ENCODE measurements around the gene NINJ1.
A peak's percentile ranks its signal among the peaks of the same experiment; 100 is the strongest.

Gene NINJ1

GRCh38 chr9:93141771-93142483, 7.9 kb upstream of the NINJ1 start:
- no peak overlapping the region for H3K27ac ChIP-seq (ENCODE audit: low read length)
- H3K36me3 ChIP-seq (ENCODE audit: control insufficient read depth in 2 of 2, insufficient read depth in 2 of 2, low read length in 2 of 2), result no peaks in the 10 kb centered on the region

GRCh38 chr9:93139365-93140182, 5.5 kb upstream of the NINJ1 start:
- Histone ChIP-seq H3K9ac (ENCODE audit: low read length in 2 of 2) (no peak overlapping the region), H3K27ac (ENCODE audit: low read length) (no peak overlapping the region), H3K4me3 (ENCODE audit: low read length in 2 of 2) (no peak overlapping the region), H3K4me1 (ENCODE audit: control insufficient read depth, insufficient read depth, low read length) (peaks cover 25% of the 10 kb centered on the region), H3K36me3 (ENCODE audit: control insufficient read depth in 2 of 2, insufficient read depth in 2 of 2, low read length in 2 of 2) (no peaks in the 10 kb centered on the region), H3K27me3 (ENCODE audit: control insufficient read depth in 1 of 2, insufficient read depth in 2 of 2, low read length in 2 of 2) (no peaks in the 10 kb centered on the region), H3K9me3 (ENCODE audit: control insufficient read depth in 2 of 2, low read length in 2 of 2) (no peaks in the 10 kb centered on the region)

More at GRCh38 chr9:93141771-93142483, 7.9 kb upstream of the NINJ1 start:
- Histone ChIP-seq H3K4me3 (ENCODE audit: low read length in 2 of 2) (no peak overlapping the region), H3K9ac (ENCODE audit: low read length in 2 of 2) (no peak overlapping the region), H3K4me1 (ENCODE audit: control insufficient read depth, insufficient read depth, low read length) (peaks cover 11% of the 10 kb centered on the region), H3K9me3 (ENCODE audit: control insufficient read depth in 2 of 2, low read length in 2 of 2) (no peaks in the 10 kb centered on the region), H3K27me3 (ENCODE audit: control insufficient read depth in 1 of 2, insufficient read depth in 2 of 2, low read length in 2 of 2) (no peaks in the 10 kb centered on the region)

GRCh38 chr9:93138171-93138764, 4.2 kb upstream of the NINJ1 start:
- no peak overlapping the region for H3K9ac ChIP-seq (ENCODE audit: low read length in 2 of 2)
- H3K27me3 ChIP-seq (ENCODE audit: control insufficient read depth in 1 of 2, insufficient read depth in 2 of 2, low read length in 2 of 2), result no peaks in the 10 kb centered on the region
- no peak overlapping the region for H3K27ac ChIP-seq (ENCODE audit: low read length)
- peaks cover 23% of the 10 kb centered on the region for H3K4me1 ChIP-seq (ENCODE audit: control insufficient read depth, insufficient read depth, low read length)
- no peak overlapping the region for H3K4me3 ChIP-seq (ENCODE audit: low read length in 2 of 2)
- H3K9me3 ChIP-seq (ENCODE audit: control insufficient read depth in 2 of 2, low read length in 2 of 2), result no peaks in the 10 kb centered on the region
- H3K36me3 ChIP-seq (ENCODE audit: control insufficient read depth in 2 of 2, insufficient read depth in 2 of 2, low read length in 2 of 2), result no peaks in the 10 kb centered on the region

GRCh38 chr9:93137362-93137761, 3.3 kb upstream of the NINJ1 start:
- no peak overlapping the region for H3K9ac ChIP-seq (ENCODE audit: low read length in 2 of 2)
- H3K27me3 ChIP-seq (ENCODE audit: control insufficient read depth in 1 of 2, insufficient read depth in 2 of 2, low read length in 2 of 2), result no peaks in the 10 kb centered on the region
- H3K4me3 ChIP-seq (ENCODE audit: low read length in 2 of 2), result no peak overlapping the region
- H3K27ac ChIP-seq (ENCODE audit: low read length), result no peak overlapping the region
- peaks cover 32% of the 10 kb centered on the region for H3K4me1 ChIP-seq (ENCODE audit: control insufficient read depth, insufficient read depth, low read length)
- no peaks in the 10 kb centered on the region for H3K36me3 ChIP-seq (ENCODE audit: control insufficient read depth in 2 of 2, insufficient read depth in 2 of 2, low read length in 2 of 2)
- no peaks in the 10 kb centered on the region for H3K9me3 ChIP-seq (ENCODE audit: control insufficient read depth in 2 of 2, low read length in 2 of 2)

GRCh38 chr9:93136011-93136440, 2.0 kb upstream of the NINJ1 start:
- Histone ChIP-seq H3K36me3 (ENCODE audit: control insufficient read depth in 2 of 2, insufficient read depth in 2 of 2, low read length in 2 of 2) (no peaks in the 10 kb centered on the region), H3K27me3 (ENCODE audit: control insufficient read depth in 1 of 2, insufficient read depth in 2 of 2, low read length in 2 of 2) (no peaks in the 10 kb centered on the region), H3K9me3 (ENCODE audit: control insufficient read depth in 2 of 2, low read length in 2 of 2) (no peaks in the 10 kb centered on the region), H3K4me3 (ENCODE audit: low read length in 2 of 2) (peak overlapping the region in 1 of 2 donors; percentile 47), H3K9ac (ENCODE audit: low read length in 2 of 2) (no peak overlapping the region), H3K27ac (ENCODE audit: low read length) (no peak overlapping the region), H3K4me1 (ENCODE audit: control insufficient read depth, insufficient read depth, low read length) (peaks cover 45% of the 10 kb centered on the region)

GRCh38 chr9:93134740-93135444, 841 bp upstream of the NINJ1 start:
- no peaks in the 10 kb centered on the region for H3K27me3 ChIP-seq (ENCODE audit: control insufficient read depth in 1 of 2, insufficient read depth in 2 of 2, low read length in 2 of 2)
- peak overlapping the region; percentile 78 to 89 for H3K9ac ChIP-seq (ENCODE audit: low read length in 2 of 2)
- no peaks in the 10 kb centered on the region for H3K9me3 ChIP-seq (ENCODE audit: control insufficient read depth in 2 of 2, low read length in 2 of 2)
- H3K36me3 ChIP-seq (ENCODE audit: control insufficient read depth in 2 of 2, insufficient read depth in 2 of 2, low read length in 2 of 2), result no peaks in the 10 kb centered on the region
- peaks cover 56% of the 10 kb centered on the region for H3K4me1 ChIP-seq (ENCODE audit: control insufficient read depth, insufficient read depth, low read length)
- peak overlapping the region; percentile 98 for H3K27ac ChIP-seq (ENCODE audit: low read length)
- peak overlapping the region; percentile 83 to 86 for H3K4me3 ChIP-seq (ENCODE audit: low read length in 2 of 2)

- Histone ChIP-seq H3K9ac (ENCODE audit: low read length in 2 of 2) (peak overlapping the region; percentile 78 to 91), H3K4me1 (ENCODE audit: control insufficient read depth, insufficient read depth, low read length) (peaks cover 69% of the 10 kb centered on the region), H3K27ac (ENCODE audit: low read length) (peak overlapping the region; percentile 98)
Measured at GRCh38 chr9:93133681-93134014, 403 bp downstream of the NINJ1 start.

GRCh38 chr9:93132946-93133680, 938 bp downstream of the NINJ1 start:
- H3K4me3 ChIP-seq (ENCODE audit: low read length in 2 of 2), result peak overlapping the region; percentile 57 to 86
- H3K36me3 ChIP-seq (ENCODE audit: control insufficient read depth in 2 of 2, insufficient read depth in 2 of 2, low read length in 2 of 2), result peaks cover 0 to 1% of the 10 kb centered on the region in 2 donors
- H3K9me3 ChIP-seq (ENCODE audit: control insufficient read depth in 2 of 2, low read length in 2 of 2), result no peaks in the 10 kb centered on the region
- peaks cover 74% of the 10 kb centered on the region for H3K4me1 ChIP-seq (ENCODE audit: control insufficient read depth, insufficient read depth, low read length)
- peak overlapping the region; percentile 78 to 91 for H3K9ac ChIP-seq (ENCODE audit: low read length in 2 of 2)
- H3K27me3 ChIP-seq (ENCODE audit: control insufficient read depth in 1 of 2, insufficient read depth in 2 of 2, low read length in 2 of 2), result no peaks in the 10 kb centered on the region
- H3K27ac ChIP-seq (ENCODE audit: low read length), result peak overlapping the region; percentile 98

More at GRCh38 chr9:93133681-93134014, 403 bp downstream of the NINJ1 start:
- Histone ChIP-seq H3K27me3 (ENCODE audit: control insufficient read depth in 1 of 2, insufficient read depth in 2 of 2, low read length in 2 of 2) (no peaks in the 10 kb centered on the region), H3K9me3 (ENCODE audit: control insufficient read depth in 2 of 2, low read length in 2 of 2) (no peaks in the 10 kb centered on the region), H3K4me3 (ENCODE audit: low read length in 2 of 2) (peak overlapping the region; percentile 57 to 86), H3K36me3 (ENCODE audit: control insufficient read depth in 2 of 2, insufficient read depth in 2 of 2, low read length in 2 of 2) (no peaks in the 10 kb centered on the region)

GRCh38 chr9:93132287-93132927, 1.6 kb downstream of the NINJ1 start:
- H3K4me3 ChIP-seq (ENCODE audit: low read length in 2 of 2), result peak overlapping the region; percentile 57 to 86
- H3K4me1 ChIP-seq (ENCODE audit: control insufficient read depth, insufficient read depth, low read length), result peaks cover 78% of the 10 kb centered on the region
- H3K36me3 ChIP-seq (ENCODE audit: control insufficient read depth in 2 of 2, insufficient read depth in 2 of 2, low read length in 2 of 2), result peaks cover 0 to 4% of the 10 kb centered on the region in 2 donors
- no peaks in the 10 kb centered on the region for H3K9me3 ChIP-seq (ENCODE audit: control insufficient read depth in 2 of 2, low read length in 2 of 2)
- peak overlapping the region; percentile 78 to 91 for H3K9ac ChIP-seq (ENCODE audit: low read length in 2 of 2)
- no peaks in the 10 kb centered on the region for H3K27me3 ChIP-seq (ENCODE audit: control insufficient read depth in 1 of 2, insufficient read depth in 2 of 2, low read length in 2 of 2)
- peak overlapping the region; percentile 98 for H3K27ac ChIP-seq (ENCODE audit: low read length)

Measured in stomach smooth muscle (tissue), 2 donors.